Activated CD4-positive, alpha-beta T cell treated with anti-CD3 and anti-CD28 coated beads for 36 hours (primary cell): Measurements from ENCODE around the gene SYTL5. TPM values are rescaled to one million over a fixed set of nuclear protein-coding genes. Genes with fewer than 3 reads are reported as not detected.
A peak's percentile ranks its signal among the peaks of the same experiment; 100 is the strongest.

Experiments
- ATAC-seq: fragments of 200-7000 bp; cut with Tn5 transposase; one replicate; pipeline ENCODE4 v1.10.0; 2021; ENCODE audit warnings: mild to moderate bottlenecking, moderate library complexity
- CTCF ChIA-PET: fragments of 350-600 bp; sonication (Branson Sonifier 250); formaldehyde crosslinking; loops from one replicate; lab custom pipeline; 2021; ENCODE audit warnings: antibody characterized with exemption; lab: Charles Lee
- POLR2A ChIA-PET: fragments of 350-600 bp; sonication (Branson Sonifier 250); formaldehyde crosslinking; loops from one replicate; lab custom pipeline; 2021; ENCODE audit warnings: antibody characterized with exemption, inconsistent platforms; lab: Charles Lee
- DNase-seq: peaks from one replicate; pipeline ENCODE4 v3.0.0-alpha.2; 2020
- H3K27ac Mint-ChIP-seq: one replicate; pipeline ENCODE4 v1.8.0; 2021; ENCODE audit warnings: mixed read lengths
- H3K27me3 Mint-ChIP-seq: one replicate; pipeline ENCODE4 v1.8.0; 2021; ENCODE audit warnings: mixed read lengths
- H3K36me3 Mint-ChIP-seq: one replicate; pipeline ENCODE4 v1.8.0; 2021; ENCODE audit warnings: low read depth, mixed read lengths
- H3K4me1 Mint-ChIP-seq: one replicate; pipeline ENCODE4 v1.8.0; 2021; ENCODE audit warnings: mixed read lengths
- H3K4me3 Mint-ChIP-seq: one replicate; pipeline ENCODE4 v1.8.0; 2021; ENCODE audit warnings: mild to moderate bottlenecking, moderate library complexity, mixed read lengths
- H3K9me3 Mint-ChIP-seq: one replicate; pipeline ENCODE4 v1.8.0; 2021; ENCODE audit warnings: low read depth, mixed read lengths
- intact Hi-C, 2 experiments: fragments of 100-400 bp; cut with DNase I in 1 of 2; cut with micrococcal nuclease in 1 of 2; formaldehyde crosslinking; loops; one replicate each; pipeline versions ENCODE4 v1.14.2 to v1.15.1; 2022 to 2024; cut with DNase I, micrococcal nuclease
- total RNA-seq, 2 experiments: library from RNA; stranded (reverse); gene quantifications; one replicate each; pipeline ENCODE4 v1.2.3, GENCODE V29; 2021

SYTL5 gene
- total RNA-seq, 2 experiments from 2014 or later = not detected

DNA sequence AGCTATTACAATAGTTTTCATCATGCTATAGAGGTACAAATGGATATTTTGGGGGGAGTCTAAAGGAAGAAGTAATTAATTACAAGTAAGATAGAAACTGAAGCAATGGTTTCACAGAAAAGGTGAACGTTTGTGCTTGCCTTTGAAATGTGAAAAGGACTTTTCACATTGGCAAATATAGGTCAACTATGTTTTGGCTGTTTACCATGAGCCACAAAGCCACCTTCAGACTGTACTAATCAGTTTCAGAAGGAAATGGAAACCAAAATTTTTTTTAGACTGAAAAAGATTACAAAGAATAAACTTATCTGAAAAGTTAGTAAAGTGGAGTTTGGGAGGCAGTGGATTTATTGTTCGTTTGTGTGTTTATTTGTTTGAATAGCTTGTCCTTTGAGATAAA lies 32.1 kb downstream of the SYTL5 start:
- intact Hi-C loops = no loop called here
- Mint-ChIP-seq H3K27me3 (no peaks in the 10 kb centered on the region), H3K4me3 (no peak overlapping the region), H3K27ac (no peak overlapping the region), H3K36me3 (no peaks in the 10 kb centered on the region), H3K4me1 (no peaks in the 10 kb centered on the region), H3K9me3 (no peaks in the 10 kb centered on the region)
- ChIA-PET CTCF (interaction anchor here (0.6 kb wide), 1 partner anchor 289 kb away, joined by 4 read pairs; the partner anchor contains the start of gene RPGR), POLR2A (no interaction called here)
- no peak for ATAC-seq
- no peak for DNase-seq

GRCh38 chrX:38041237-38041636 lies 34.9 kb downstream of the SYTL5 start:
- CTCF ChIA-PET = no interaction called here
- POLR2A ChIA-PET = no interaction called here
- DNase-seq = no peak

GRCh38 chrX:38044701-38045100 lies 38.3 kb downstream of the SYTL5 start:
- ATAC-seq (no peak), DNase-seq (no peak)
- Mint-ChIP-seq H3K27me3 (no peaks in the 10 kb centered on the region), H3K4me1 (no peaks in the 10 kb centered on the region), H3K4me3 (no peak overlapping the region), H3K27ac (no peak overlapping the region), H3K36me3 (no peaks in the 10 kb centered on the region), H3K9me3 (no peaks in the 10 kb centered on the region)
- intact Hi-C loops = no loop called here
- ChIA-PET POLR2A (no interaction called here), CTCF (no interaction called here)

More at GRCh38 chrX:38041237-38041636, 34.9 kb downstream of the SYTL5 start:
- Mint-ChIP-seq H3K4me1 (no peaks in the 10 kb centered on the region), H3K27ac (no peak overlapping the region), H3K4me3 (no peak overlapping the region), H3K9me3 (no peaks in the 10 kb centered on the region), H3K27me3 (no peaks in the 10 kb centered on the region), H3K36me3 (no peaks in the 10 kb centered on the region)
- intact Hi-C loops = no loop called here
- ATAC-seq = no peak

- Mint-ChIP-seq H3K27me3 (no peaks in the 10 kb centered on the region), H3K27ac (no peak overlapping the region), H3K36me3 (no peaks in the 10 kb centered on the region), H3K4me1 (no peaks in the 10 kb centered on the region), H3K4me3 (no peak overlapping the region), H3K9me3 (no peaks in the 10 kb centered on the region)
- DNase-seq = no peak
- ATAC-seq = no peak
- intact Hi-C loops = no loop called here
- CTCF ChIA-PET = no interaction called here
- POLR2A ChIA-PET = no interaction called here
These were observed 39.3 kb downstream of the SYTL5 start for GRCh38 chrX:38045538-38046096.

DNA sequence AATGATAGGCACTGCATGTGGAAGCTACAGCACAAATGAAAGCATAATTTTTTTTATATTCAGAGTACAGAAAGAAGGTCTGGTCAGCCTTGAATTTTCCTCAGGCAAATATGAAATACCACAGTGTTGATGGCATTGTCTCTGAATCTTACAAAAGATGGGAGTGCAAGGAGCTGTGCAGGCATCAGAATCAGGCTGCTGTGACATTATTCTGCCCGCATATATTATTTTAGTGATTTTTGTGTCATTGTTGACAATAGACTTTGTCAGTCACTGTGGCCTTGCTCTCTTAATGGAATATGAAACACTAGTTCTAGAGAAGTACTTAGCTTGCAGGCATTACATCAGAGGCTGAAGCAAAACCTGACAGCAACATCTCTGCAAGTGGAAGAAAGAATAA lies 42.5 kb downstream of the SYTL5 start:
- Mint-ChIP-seq H3K4me1 (no peaks in the 10 kb centered on the region), H3K27me3 (peaks cover 2% of the 10 kb centered on the region), H3K36me3 (no peaks in the 10 kb centered on the region), H3K4me3 (no peak overlapping the region), H3K9me3 (no peaks in the 10 kb centered on the region), H3K27ac (no peak overlapping the region)
- intact Hi-C loops = no loop called here
- no peak for DNase-seq
- ChIA-PET CTCF (no interaction called here), POLR2A (no interaction called here)
- no peak for ATAC-seq

DNA sequence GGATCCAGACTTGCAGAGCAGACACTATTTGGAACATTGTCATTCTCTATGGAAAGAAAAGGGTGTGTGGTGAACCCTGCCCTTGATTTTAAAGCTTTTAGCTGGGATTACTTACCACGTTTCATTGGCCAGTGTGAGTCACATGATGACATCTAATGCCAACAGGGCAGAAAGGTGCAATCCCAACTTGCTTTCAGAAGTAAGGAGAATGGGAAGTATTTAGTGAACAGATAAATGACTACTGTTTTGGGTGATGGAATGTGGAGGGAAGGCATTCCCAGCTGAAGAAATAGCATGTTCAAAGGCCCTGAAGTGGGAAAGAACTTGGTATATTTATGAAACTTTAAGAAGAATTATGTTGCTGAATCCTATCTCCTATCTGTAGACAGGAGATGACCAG lies 44.5 kb downstream of the SYTL5 start:
- H3K27me3 Mint-ChIP-seq = peaks cover 2% of the 10 kb centered on the region
- intact Hi-C loops = no loop called here
- ChIA-PET POLR2A (no interaction called here), CTCF (no interaction called here)
- ATAC-seq = no peak
- H3K4me3 Mint-ChIP-seq = no peak overlapping the region
- DNase-seq = no peak
- no peak overlapping the region for H3K27ac Mint-ChIP-seq
- no peaks in the 10 kb centered on the region for H3K4me1 Mint-ChIP-seq
- no peaks in the 10 kb centered on the region for H3K36me3 Mint-ChIP-seq
- no peaks in the 10 kb centered on the region for H3K9me3 Mint-ChIP-seq

GRCh38 chrX:38052096-38052495 lies 45.7 kb downstream of the SYTL5 start:
- H3K4me1 Mint-ChIP-seq = no peaks in the 10 kb centered on the region
- no peaks in the 10 kb centered on the region for H3K9me3 Mint-ChIP-seq
- ChIA-PET CTCF (no interaction called here), POLR2A (no interaction called here)
- ATAC-seq = peak; percentile 96
- no peak overlapping the region for H3K4me3 Mint-ChIP-seq
- no peaks in the 10 kb centered on the region for H3K36me3 Mint-ChIP-seq
- intact Hi-C loops = loop anchor here in 1 of 2 experiments (1.0 kb wide), 1 partner anchor 75 kb away; no protein-coding TSS in a partner anchor
- no peak overlapping the region for H3K27ac Mint-ChIP-seq
- DNase-seq = peak; percentile 11
- peaks cover 2% of the 10 kb centered on the region for H3K27me3 Mint-ChIP-seq

DNA sequence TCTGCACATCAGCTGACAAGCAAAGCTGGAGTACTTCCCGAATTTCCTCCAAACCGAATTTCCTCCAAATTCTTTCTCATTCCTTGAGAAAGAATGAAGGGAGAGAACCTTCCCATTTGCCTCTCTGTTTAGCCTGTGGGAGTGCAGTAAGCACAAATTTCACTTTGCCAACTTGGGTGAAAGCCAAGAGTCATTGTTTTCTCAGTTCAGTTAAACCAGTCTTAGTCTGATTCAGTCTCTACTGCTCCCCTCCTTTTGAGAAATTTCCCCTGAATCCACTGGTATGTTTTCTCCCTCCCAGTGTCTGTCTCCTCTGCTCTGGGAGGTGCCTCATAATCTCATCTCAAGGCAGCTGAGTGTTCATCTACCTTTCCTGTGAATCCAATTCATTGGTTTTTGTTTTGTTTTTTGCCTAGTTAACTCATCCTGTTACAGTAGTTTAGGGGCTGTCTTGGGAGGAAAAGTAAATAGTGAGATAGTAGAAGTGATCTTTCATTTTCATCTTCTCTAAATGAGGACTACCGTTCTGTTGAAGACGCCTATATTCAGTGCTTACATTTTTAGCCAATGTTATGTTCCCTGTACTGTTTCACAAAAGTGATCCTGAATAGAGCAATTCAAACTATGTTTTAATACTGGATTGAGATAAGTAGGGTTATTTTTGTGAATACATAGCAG lies 49.0 kb downstream of the SYTL5 start:
- peaks cover 5% of the 10 kb centered on the region for H3K27me3 Mint-ChIP-seq
- POLR2A ChIA-PET = no interaction called here
- H3K27ac Mint-ChIP-seq = no peak overlapping the region
- no peaks in the 10 kb centered on the region for H3K36me3 Mint-ChIP-seq
- H3K4me1 Mint-ChIP-seq = no peaks in the 10 kb centered on the region
- no peak overlapping the region for H3K4me3 Mint-ChIP-seq
- no peak for DNase-seq
- CTCF ChIA-PET = no interaction called here
- no peaks in the 10 kb centered on the region for H3K9me3 Mint-ChIP-seq
- ATAC-seq = no peak
- intact Hi-C loops = no loop called here

DNA sequence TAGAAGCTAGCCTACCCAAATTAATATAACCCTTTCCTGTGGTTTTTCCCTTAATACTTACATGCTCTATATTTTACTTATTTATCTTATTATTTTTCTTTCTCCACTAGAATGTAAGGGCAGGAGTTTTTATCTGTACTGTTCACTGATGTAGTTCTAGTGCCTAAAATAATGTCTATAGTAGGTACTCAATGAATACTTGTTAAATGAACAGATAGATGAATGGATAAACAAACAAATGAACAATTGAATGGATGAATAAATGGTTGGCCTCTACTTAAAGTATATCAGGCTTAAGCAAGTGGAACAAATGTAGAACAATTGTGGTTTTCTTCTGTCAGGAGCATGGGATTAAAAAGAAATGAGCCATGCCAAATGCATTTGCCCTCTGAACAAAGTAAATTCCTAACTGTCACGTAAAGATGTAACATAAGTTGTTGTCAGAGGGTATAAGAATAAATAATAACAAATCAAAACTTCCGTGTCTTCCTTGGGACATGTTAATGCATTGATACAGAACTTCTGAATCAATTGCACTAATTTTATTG lies 54.1 kb downstream of the SYTL5 start:
- ChIA-PET POLR2A (no interaction called here), CTCF (no interaction called here)
- no peak overlapping the region for H3K27ac Mint-ChIP-seq
- ATAC-seq (no peak), DNase-seq (no peak)
- H3K9me3 Mint-ChIP-seq = no peaks in the 10 kb centered on the region
- no peak overlapping the region for H3K4me3 Mint-ChIP-seq
- intact Hi-C loops = no loop called here
- peaks cover 4% of the 10 kb centered on the region for H3K27me3 Mint-ChIP-seq
- H3K4me1 Mint-ChIP-seq = no peaks in the 10 kb centered on the region
- no peaks in the 10 kb centered on the region for H3K36me3 Mint-ChIP-seq

- Mint-ChIP-seq H3K4me1 (no peaks in the 10 kb centered on the region), H3K9me3 (no peaks in the 10 kb centered on the region), H3K4me3 (no peak overlapping the region), H3K36me3 (no peaks in the 10 kb centered on the region), H3K27ac (no peak overlapping the region), H3K27me3 (peaks cover 6% of the 10 kb centered on the region)
- ChIA-PET CTCF (no interaction called here), POLR2A (no interaction called here)
- DNase-seq (no peak), ATAC-seq (no peak)
- intact Hi-C loops = no loop called here
These were observed 55.0 kb downstream of the SYTL5 start for GRCh38 chrX:38061335-38061734.

- H3K4me1 Mint-ChIP-seq = no peaks in the 10 kb centered on the region
- ATAC-seq (peak; percentile 26), DNase-seq (no peak)
- ChIA-PET CTCF (no interaction called here), POLR2A (no interaction called here)
- H3K27me3 Mint-ChIP-seq = peaks cover 8% of the 10 kb centered on the region
- H3K36me3 Mint-ChIP-seq = no peaks in the 10 kb centered on the region
- no peaks in the 10 kb centered on the region for H3K9me3 Mint-ChIP-seq
- no peak overlapping the region for H3K4me3 Mint-ChIP-seq
- intact Hi-C loops = no loop called here
- no peak overlapping the region for H3K27ac Mint-ChIP-seq
These were observed 60.6 kb downstream of the SYTL5 start for GRCh38 chrX:38066934-38067333.

DNA sequence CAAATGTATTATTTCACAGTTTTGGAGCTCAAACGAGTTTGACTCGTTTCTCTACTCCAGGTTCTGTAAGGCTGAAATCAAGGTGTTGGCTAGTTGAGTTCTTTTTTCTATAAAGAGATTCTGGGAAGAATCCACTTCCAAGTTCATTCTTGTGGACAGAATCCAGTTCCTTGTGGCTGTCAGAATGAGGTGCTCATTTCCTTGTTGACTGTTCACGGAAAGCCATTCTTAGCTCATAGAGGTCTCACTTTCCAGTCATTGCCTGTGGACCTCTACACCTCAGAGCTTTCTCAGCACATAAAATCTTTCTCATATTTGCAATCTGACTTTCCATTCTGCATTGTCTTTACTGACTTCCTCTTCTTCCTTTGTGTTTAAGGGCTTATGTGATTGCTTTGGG lies 62.9 kb downstream of the SYTL5 start:
- Mint-ChIP-seq H3K36me3 (no peaks in the 10 kb centered on the region), H3K4me1 (no peaks in the 10 kb centered on the region), H3K27me3 (peaks cover 8% of the 10 kb centered on the region), H3K9me3 (no peaks in the 10 kb centered on the region), H3K27ac (no peak overlapping the region), H3K4me3 (no peak overlapping the region)
- CTCF ChIA-PET = no interaction called here
- intact Hi-C loops = no loop called here
- POLR2A ChIA-PET = no interaction called here
- DNase-seq (no peak), ATAC-seq (no peak)
